GM18519 (cell line): ENCODE data around the gene PLCH2.

ENCODE experiments used
- ATAC-seq: cut with Tn5 transposase; IDR thresholded peaks from one replicate; pipeline ENCODE4 v1.9.1; 2021; ENCODE audit warnings: mild to moderate bottlenecking, moderate library complexity; ENCODE audit not compliant: unreplicated experiment, low FRiP score

Gene PLCH2

DNA sequence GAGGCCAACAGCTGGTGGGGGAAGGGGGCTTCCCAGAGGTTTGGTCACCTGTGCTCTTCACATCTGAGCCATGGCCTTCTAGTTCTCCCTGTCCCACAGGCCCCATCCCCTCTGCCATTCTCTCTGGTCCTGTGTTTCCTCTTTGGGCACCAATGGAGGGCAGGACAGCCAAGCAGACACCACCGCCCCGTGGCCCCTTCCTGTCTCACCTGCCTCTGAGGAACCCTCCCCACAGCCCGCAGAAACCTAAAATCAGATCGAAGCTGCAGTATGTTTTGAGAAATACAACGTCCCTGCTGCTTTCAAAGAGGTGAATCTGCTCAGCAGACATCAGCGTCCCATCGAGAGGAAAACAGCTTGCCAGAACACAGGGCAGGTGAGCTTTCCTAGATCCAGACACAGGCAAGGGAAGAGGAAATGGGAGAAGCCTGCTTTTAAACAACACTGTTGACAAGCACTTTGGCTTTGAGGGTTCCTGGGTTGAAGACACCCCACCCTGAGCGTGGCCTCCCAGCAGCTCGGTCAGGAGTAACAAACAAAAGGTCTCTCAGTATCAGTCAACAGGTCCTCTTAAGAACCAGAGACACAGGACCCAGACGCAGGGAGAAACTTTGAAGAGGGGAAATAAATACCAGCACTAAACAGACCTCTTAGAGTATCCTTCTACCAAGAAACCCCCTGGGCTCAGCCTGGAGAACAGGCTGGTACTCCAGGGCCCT lies 48.0 kb downstream of the PLCH2 start:
- no peak for ATAC-seq

DNA sequence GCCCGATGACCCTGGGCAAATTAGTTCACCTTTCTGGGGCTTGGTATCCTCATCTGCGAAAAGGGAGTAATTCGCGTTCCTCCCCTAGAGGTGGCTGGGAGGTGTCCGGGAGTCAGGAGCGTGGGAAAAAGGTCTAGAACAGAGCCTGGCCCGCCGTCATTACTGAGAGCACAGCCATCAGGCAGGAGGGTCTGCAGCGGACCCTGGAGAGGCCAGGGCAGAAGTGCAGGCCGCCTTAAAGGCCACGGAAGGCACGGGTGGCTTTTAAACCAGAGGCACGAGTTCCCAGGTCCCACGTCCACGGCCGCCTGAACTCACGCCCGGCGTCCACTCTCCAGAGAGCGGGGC lies 49.5 kb downstream of the PLCH2 start:
- ATAC-seq = no peak

DNA sequence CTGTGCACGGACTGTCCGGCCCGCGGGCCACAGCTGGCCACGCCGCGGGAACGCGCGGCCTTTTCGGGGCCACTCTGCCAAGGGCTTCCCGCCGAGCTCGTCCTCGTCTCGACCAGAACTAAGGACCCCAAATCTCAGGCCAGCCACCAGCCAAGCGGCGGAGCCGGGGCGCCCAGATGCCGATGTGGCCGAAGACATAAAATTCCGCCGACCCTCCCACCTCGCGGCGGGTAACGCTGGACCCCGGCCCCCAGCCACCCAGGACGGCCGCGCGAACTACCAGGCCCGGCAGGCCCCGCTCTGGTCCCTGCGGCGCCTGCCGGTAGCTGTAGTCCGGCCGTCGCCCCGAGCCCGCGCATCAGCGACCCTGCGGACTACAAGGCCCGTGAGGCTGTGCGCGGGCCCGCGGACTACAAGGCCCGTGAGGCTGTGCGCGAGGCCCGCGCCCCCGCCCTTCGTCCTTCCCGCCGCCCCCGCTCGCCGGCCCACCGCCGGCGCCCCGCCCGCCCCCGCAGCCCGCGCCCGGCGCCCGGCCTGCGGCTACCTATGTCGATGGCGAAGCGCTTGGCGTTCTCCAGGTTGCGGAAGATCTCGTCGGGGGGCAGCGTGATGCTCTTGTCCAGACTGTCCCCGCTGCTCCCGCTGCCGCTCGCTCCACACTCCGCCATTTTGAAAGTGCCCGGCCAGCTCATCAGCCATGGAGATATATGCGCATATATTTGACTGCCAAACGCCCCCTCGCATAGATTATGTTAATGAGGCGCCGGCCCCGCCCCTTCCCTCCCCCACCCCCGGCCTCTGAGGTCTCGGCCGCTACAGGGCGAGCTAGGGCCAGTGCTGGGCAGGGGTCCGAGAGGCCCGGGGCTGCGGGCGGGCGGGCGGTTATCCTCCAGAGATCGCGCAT lies 50.1 kb downstream of the PLCH2 start, which contains the start of gene PANK4:
Gene PANK4, minus strand, starts transcription at position 677 of the 904 bp plus-strand sequence. Its CDS starts 9 bp downstream, at position 668.
- peak; percentile 70 for ATAC-seq

DNA sequence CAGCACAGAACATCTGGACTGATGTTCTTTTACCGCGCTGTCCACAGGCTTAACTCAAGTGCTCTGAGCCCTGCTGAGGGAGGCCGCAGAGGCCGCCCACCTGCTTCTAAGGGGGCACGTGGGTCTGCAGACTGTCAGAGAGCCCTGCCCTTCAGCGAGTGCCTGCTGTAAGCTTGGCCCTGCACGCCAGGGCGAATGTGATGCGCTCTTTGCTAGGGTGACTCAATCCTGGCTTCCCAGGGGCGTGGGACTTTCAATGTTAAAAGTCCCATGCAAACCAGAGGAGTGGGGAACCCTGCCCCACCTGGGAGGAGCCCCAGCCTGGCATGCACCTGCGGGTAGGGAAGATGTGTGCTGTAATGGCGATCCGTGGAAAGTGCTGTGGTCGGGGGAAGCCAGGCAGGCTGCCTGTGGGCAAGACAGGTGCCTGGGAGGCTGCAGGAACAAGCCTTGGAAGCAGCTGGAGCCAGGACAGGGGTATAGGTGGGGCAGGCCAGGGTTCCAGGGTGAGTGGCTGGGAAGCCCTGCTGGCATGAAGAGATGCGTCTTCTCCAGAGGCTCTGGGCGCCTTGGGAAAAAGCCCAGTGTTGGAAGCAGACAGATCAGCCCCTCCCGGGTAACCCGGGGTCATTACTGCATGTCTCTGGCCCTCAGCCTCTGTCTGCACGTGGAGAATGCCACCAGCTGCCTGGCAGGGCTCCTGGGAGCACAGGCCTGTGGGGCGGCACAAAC lies 50.9 kb downstream of the PLCH2 start:
- ATAC-seq = peak; percentile 21

DNA sequence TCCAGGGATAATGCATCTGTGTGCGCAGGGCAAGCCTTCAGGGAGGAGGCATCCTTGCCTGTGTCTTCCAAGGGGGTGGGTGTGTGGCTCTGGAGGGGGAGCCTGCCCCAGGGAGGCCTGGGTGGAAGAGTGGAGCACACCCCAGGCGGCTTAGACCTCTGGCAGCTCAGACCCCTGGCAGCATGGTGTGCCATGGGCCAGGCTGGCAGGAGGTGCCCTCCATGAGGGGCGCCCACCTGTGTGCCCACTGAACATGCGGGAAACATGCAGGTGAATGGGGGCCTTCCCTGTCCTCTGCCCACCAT lies 51.4 kb downstream of the PLCH2 start:
- no peak for ATAC-seq

DNA sequence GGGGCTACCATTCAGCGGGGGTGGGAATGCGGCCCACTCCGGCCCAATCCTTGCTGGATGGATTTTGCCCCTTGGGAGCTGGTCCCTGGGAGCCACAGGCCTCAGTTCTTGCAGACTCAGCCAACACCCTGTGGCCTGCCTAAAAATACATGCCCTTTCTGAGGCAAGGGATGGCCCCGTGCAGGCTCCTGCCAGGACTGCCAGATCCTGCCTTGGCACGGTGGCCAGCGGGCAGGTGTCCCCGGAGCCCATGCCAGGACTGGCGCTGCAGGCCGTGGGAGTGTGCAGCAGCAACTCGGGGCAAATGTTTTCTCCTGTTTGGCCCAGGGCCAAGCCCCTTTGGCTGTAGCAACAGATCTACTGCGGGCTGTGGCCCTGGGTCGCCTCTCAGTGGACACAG lies 51.9 kb downstream of the PLCH2 start:
- no peak for ATAC-seq

DNA sequence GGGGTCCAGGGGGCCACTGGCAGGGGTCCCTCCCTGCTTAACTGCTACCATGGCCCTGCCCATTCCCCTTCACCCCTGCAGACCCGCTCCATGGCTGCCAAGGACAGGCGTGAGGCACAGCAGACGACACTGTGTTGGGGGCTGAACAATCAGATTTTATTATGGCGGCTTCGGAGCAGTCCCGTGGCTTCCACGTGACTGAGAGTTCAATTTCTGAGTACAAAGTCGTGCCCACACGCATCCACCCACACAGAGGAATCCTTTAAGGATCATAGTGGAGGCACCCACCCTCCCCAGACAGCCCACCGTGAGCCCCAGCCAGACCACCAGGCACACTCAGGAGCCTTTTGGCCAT lies 52.5 kb downstream of the PLCH2 start:
- ATAC-seq = no peak

DNA sequence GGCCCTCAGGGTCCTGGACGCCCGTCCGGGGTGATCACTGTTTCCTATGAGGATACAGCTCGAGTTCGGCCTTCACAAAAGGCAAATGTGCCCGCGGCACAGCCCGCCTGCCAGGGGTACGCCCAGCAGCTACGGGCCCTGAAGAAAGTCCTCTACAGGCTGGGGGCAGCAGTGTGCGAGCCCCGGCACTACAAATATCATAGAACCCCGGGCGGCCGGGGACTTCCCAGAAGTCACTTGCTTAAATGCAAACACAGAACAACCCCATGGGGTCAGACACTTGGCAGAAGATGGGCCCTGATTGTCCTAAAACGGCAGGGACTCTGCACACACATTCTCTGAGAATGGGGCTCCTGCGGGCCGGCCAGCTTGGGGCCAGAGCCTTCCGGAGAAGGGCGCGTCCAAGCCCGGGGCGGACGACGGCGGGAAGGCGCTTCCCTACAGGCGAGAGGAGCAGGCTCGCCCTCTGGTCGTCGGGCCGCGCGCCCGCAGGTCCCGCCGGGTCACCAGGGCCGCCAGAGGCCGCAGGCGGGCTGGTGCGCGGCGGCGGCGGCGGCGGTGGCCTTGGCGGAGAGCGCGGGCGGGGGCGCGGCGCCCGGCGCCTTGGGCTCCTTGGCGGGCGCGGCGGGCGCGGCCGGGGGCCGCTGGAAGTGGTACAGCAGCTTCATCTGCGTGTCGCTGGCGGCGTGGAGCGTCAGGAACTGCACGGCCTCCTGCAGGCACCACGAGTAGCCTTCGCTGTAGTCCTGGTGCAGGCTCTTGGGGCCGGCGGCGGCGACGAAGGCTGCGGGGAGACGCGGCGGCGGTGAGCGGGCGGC lies 53.1 kb downstream of the PLCH2 start:
- ATAC-seq = no peak

DNA sequence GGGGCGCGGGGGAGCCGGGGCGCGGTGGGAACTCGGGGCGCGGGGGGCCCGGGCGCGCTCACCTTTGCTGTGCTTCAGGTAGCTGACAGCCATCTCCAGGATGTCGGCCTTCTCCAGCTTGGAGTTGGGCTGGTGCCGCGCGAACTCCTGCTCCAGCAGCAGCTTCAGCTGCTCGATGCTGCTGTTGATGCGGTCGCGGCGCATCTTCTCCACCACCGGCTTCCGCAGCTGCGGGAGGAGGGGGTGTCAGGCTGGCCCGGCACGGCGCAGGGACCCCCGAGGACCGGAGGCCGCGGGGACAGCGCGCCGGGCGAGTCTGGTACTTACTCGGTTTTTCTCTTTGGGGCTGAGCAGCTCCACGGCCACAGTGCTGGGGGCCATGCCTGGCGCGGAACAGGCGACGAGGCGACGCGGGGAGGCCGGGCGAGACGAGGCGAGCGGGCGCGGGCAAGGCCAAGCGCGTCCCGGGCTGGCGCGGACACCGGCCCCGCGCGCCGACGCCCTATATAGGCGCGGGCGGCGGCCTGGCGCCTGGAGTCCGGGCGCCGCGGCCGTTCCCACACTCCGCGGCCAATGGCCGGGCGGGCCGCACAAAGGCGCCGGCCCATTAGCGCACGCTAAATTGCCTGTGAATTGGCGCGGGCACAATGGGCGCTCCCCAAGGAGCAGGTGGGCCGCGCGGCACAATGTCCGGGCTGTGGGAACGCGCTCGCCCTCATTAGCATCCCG lies 53.9 kb downstream of the PLCH2 start, which contains the start of gene HES5:
Gene HES5, minus strand, starts transcription at position 480 of the 729 bp plus-strand sequence. Its CDS starts 99 bp downstream, at position 381.
- no peak for ATAC-seq

DNA sequence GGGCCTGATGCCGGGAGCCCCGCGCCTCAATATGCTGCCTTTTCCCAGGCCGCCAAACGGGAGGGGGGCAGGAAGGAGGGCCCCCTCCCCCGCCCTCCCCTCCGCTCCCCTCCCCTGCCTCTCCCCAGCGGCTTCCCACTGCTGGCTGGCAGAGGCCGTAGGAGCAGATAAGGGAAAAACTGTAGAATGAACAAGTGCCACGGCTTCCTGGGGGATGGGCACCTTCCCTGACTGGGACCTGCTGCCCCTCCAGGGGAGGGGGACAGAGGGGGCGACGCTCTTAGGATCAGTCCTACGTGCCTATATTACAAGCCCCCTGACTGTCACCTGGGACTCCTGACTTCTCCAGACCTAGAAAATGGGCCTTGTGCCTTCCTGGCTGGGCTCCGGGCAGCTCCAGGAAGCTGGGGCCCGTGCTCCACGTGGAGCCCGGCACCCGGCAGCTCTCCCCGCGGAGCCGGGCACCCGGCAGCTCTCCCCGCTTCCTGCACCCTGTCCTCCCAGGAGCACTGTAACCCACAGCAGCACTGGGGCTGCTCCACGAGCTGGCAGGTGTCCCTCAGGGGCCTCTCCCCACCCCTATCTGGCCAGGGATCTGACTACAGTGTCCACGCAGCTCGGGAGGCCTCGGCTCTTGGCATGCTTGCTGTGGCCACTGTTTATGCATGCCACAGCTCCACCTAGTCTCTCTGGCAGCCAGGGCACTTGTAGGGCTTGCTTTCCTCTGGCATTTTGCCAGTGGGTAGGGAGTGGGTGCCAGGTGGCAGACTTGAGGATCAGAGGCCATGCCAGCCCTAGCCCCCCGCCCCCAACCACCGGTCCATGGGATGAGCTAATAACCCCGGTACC lies 54.6 kb downstream of the PLCH2 start:
- ATAC-seq = no peak

DNA sequence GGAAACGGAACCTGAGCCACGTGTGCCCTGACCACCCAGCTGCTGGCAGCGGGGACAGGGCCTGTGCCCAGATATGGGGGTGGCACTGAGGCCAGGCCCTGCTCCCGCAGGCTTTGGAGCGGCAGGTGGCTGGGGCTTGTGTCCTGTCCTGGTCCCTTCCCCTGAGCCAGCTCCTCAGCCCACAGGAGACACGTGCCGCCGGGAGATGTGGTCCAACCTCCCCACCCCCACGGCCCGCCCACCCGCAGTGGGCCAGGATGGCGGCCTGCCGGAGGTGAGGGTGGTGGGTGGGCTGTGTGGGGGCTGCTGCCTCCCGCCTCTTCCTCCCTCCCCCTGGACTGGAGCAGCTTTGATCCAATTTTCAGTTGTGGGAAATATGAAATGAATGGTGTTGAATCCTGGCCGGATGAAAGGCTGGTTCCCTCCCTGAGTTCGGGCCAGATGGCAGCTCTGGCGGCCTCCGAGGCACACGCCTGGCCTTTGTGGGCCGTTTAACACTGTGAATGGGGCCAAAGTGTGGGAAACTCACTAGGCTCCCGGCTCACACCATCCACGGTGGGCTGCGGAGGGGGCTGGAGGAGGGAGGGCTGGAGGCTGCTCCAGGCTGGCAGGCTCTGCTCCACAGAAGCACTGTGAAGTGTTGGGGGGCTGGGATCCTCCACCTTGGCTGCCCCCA lies 56.5 kb downstream of the PLCH2 start:
- no peak for ATAC-seq

DNA sequence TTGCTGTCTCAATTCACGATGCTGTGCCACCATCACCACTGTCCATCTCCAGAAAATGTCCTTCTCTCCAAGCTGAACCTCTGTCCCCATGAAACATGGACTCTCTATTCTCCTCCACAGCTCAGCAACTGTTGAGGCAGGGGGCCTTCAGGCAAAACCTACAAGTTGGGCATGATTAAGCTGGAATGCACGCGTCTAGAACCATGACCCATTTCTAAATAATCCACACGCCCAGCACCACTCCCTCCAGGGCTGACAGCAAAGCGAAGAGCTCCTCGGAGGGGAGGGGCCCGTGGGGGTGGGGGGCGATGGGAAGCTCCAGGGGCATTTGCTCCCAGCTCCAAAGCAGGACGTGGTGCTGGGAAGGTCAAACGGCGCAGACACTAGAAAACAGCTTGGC lies 57.3 kb downstream of the PLCH2 start:
- ATAC-seq = no peak

DNA sequence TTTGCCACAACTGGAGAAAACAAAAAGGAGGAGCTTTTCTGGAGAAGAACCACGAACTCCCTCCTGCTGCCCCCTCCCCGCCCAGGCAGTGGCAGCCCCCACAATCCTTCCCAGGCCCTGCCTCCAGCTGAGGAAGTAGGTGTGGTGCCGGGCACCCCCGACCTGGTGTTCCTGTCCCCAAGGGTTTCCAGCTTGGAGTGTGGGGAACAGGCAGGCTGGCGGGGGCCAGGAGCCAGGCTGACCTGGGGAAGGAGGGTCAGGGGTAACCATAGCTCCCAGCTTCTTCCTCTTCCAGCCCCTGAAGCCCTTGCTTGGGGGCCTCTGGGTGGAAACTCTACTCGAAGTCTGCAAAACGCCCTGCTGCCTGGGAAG lies 58.2 kb downstream of the PLCH2 start:
- no peak for ATAC-seq

DNA sequence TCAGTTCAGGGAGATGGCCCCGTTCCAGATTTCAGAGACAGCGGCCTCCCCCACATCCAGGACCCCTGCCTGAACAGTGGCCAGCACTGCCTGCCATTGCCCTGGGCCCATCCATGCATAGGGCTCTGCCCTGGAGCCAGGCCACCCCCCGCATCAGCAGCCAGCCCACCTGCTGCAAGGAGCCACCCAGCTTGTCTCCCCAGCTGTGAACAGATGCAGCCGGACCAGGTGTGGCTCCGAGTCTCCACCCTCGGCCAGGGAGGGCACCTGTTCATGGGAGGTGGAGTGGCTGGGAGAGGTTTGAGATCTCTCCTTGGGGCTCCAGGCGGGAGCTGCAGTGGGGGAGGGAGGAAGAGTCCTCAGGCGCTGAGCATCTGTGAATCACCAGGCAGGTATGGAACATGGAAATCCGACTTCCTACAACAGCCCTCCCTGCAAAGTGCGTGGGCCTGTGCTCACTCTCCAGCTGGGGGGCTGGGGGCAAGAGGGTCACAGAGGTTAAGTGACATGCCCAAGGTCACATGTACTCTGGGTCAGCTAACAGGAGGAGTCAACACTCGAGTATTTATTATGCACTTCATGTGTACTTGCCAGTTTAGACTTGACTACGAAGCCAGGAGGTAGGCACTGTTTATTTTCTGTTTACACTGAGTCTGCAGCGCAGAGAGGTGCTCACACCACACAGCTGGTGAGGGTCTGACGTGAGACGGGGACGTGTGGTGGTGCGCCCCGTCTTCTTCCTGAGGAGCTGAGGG lies 58.8 kb downstream of the PLCH2 start:
- no peak for ATAC-seq

DNA sequence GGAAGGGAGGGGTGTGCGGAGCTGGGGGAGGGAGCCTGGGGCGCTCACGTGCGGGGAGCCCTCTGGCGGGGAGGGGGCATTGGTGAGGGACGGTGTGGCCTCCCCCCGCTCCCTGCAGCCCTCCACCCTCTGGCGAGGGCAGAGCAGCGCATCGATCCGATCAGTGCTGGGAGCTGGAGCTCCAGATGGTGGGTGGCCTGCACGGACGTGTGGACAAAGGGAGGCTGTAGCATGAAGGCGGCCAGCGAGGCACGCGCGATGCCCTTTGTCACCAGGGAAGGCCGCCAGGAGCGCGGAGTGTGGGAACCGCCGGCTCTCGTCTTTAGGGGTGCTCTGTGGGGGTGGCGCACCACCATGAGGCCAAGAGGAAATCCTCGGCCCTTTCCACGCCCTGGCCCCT lies 59.4 kb downstream of the PLCH2 start:
- ATAC-seq = no peak

DNA sequence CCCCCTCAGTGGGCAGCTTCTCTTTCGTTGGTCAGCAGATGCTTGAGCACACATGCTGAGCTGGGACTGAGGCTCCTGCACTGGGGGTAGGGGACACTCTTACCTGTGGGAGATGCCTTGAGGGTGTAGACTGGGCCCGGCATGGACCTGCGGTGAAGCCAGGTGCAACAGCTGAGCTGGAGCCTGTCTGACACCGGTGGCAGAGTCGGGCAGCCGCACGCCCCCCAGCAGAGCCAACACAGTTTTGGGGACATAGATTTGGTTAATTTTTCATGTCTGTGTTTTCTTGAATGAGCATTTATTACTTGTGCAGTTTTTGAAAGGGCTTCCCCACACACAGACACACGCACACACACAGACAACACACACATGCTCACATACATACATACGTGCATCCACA lies 59.9 kb downstream of the PLCH2 start:
- ATAC-seq = no peak

DNA sequence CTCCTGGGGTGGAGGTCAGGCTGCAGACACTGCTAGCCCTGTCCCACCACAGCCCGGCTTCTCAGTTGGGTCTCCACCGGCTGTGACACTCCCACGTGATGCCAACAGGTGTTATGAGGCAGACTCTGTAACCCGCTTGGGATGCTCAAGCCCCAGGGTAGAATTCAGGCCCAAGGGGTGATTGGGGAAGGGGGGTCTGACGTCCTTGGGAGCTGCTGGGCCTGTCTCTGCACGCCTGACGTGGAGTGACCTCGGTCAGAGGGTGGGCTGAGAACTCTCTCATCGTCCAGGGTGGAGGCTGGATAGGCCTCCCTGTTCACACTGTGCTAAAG lies 61.7 kb downstream of the PLCH2 start:
- ATAC-seq = no peak

DNA sequence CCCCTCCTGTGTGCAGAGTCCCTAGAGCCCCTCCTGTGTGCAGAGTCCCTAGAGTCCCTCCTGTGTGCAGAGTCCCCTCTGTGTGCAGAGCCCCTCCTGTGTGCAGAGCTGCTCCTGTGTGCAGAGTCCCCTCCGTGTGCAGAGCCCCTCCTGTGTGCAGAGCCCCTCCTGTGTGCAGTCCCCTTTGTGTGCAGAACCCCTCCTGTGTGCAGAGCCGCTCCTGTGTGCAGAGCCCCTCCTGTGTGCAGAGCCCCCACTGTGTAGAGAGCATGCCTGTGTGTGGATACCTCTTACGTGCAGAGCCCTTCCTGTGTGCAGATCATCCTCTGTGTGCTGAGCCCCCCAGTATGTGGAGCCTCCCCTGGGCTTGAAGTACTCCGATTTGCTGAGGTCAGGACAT lies 62.3 kb downstream of the PLCH2 start:
- ATAC-seq = no peak
